ENCODE measurements around the gene SVIL. TPM values are rescaled to one million over a fixed set of nuclear protein-coding genes. Genes with fewer than 3 reads are reported as not detected.

Gene SVIL
- total RNA-seq, 1 donor from 2014 or later: 16.2 TPM

- ATAC-seq (no peak), DNase-seq (ENCODE audit: low spot score) (no peak)
Observed at GRCh38 chr10:29434111-29434510, 200.7 kb downstream of the SVIL start.

- ATAC-seq: peak; percentile 54
- no peak for DNase-seq (ENCODE audit: low spot score)
Observed at GRCh38 chr10:29431711-29432110, 203.1 kb downstream of the SVIL start.

DNA sequence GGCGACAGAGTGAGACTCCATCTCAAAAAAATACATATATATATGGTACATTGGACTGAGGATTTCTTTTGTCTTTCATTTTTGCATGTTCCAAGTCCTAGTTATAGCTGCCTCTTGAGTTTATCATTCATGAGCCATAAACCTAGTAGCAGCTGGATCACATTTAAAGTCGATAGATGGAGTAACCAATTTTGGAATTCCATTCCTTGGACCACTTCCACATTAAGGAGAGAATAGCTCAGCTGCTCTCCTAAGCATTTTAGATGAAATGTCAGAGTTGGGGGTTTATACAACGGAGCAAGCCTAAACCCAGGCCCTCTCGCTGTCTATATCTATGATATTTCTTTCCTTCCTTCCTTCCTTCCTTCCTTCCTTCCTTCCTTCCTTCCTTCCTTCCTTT is 204.7 kb downstream of the SVIL start:
- no peak for ATAC-seq
- DNase-seq (ENCODE audit: low spot score): no peak

GRCh38 chr10:29428486-29428885 is 206.3 kb downstream of the SVIL start:
- ATAC-seq: no peak

GRCh38 chr10:29427667-29428066 is 207.1 kb downstream of the SVIL start:
- ATAC-seq: no peak
- DNase-seq (ENCODE audit: low spot score): no peak

More at GRCh38 chr10:29428486-29428885, 206.3 kb downstream of the SVIL start:
- no peak for DNase-seq (ENCODE audit: low spot score)

DNA sequence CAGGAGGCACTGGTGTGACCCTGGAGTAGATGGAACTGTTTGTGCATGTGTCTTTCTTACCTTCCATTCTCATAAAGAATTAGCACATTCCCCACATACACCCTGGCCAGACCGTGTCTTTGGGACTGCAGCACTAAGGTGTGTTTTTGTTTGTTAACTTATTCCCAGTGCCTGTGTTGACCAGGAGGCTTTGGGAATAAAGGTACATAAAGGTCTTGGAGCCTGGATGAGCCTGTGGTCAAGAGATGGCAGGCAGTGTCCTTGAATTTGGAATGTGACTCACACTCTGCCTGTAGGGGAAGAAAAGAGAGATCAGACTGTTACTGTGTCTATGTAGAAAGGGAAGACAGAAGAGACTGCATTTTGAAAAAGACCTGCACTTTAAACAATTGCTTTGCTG is 208.4 kb downstream of the SVIL start:
- no peak for ATAC-seq
- no peak for DNase-seq (ENCODE audit: low spot score)

GRCh38 chr10:29424017-29424416 is 210.8 kb downstream of the SVIL start:
- DNase-seq (ENCODE audit: low spot score): no peak

GRCh38 chr10:29420744-29421143 is 214.0 kb downstream of the SVIL start:
- ATAC-seq (peak; percentile 13), DNase-seq (ENCODE audit: low spot score) (no peak)

More at GRCh38 chr10:29424017-29424416, 210.8 kb downstream of the SVIL start:
- ATAC-seq: peak; percentile 55

DNA sequence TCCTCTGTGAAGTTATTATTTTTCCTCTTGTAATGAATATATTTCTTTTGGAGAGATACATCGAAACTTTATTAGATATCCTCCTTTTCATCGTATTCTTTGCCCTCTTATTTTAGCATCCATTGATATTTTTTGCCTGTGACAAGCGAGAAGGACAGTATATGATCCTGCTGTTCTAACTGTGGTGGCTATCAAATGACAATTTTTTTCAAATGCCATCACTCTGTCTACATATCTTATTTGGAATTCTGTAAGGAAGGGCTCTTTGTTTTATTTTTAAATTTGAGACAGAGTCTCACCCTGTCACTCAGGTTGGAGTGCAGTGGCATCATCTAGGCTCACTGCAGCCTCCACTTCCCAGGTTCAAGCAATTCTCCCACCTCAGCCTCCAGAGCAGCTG is 217.4 kb downstream of the SVIL start:
- ATAC-seq: no peak
- DNase-seq (ENCODE audit: low spot score): no peak

DNA sequence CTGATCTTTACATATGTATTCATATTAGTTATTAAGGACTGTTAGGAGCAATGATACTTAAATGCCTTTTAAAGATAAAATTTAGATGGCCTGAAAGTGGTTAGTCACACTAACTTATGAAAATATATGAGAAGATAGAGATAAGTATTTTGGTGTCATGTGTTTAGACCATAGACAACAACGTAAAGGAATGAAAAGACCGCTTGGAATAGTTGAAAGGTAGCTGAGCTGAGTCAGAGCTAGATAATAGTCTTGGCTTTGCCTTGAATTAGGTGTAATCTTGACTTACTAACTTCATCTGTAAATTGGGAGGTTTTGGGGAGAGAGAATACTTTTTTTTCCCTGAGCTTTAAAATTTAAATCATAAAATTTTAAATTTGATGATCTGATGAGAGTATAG is 218.9 kb downstream of the SVIL start:
- DNase-seq (ENCODE audit: low spot score): no peak
- ATAC-seq: no peak

DNA sequence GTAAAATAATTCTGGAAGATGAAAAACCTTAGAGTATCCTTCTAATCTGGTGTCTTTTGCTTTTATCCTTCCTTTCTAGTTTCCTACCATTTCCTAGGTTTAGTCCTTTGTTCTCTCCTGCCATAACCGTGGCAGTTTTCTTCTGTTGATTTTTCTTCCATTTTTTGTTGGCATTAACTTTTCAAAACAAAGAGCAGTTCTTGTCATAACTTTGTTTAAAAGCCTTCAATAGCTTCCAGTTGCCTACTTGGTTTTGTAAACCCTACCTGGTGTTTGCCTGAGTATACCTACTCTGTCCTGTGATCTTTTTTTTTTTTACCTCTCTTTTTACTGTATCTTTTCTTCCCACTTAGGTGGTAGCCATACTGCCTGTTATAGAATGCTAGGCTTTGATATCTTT is 220.3 kb downstream of the SVIL start:
- DNase-seq (ENCODE audit: low spot score): no peak
- no peak for ATAC-seq

GRCh38 chr10:29412485-29412884 is 222.3 kb downstream of the SVIL start:
- ATAC-seq: peak; percentile 4
- no peak for DNase-seq (ENCODE audit: low spot score)

GRCh38 chr10:29411666-29412315 is 223.0 kb downstream of the SVIL start:
- DNase-seq (ENCODE audit: low spot score) (no peak), ATAC-seq (no peak)

GRCh38 chr10:29409241-29410054 is 225.3 kb downstream of the SVIL start:
- peak; percentile 94 for ATAC-seq
- DNase-seq (ENCODE audit: low spot score): peak; percentile 87

DNA sequence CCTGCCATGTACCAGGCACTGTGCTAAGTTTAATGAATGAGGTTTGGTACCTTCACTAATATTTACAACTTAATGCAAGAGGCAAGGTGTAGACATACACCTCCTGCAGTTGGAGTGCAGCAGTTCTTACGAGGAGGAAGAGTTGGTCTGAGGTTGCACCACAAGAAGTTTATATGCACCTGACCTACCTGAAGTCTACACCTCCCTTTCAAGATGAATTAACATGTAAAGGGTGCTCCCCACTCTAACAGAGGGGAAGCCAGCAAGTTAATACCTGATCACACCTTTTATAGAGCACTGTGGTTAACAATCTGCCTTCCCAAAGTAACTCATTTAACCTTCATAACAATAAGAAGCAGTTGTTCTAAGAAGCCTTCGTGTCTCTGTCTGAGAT is 225.9 kb downstream of the SVIL start:
- ATAC-seq (peak; percentile 1), DNase-seq (ENCODE audit: low spot score) (no peak)

All from left lobe of liver (tissue), 2 donors.